HG03039 (cell line): ENCODE measurements around the gene TNS1.

Experiments used
- ATAC-seq: cut with Tn5 transposase; IDR thresholded peaks from one replicate; pipeline ENCODE4 v1.9.1; 2021; ENCODE audit warnings: mild to moderate bottlenecking, moderate library complexity; ENCODE audit not compliant: unreplicated experiment

TNS1 gene

DNA sequence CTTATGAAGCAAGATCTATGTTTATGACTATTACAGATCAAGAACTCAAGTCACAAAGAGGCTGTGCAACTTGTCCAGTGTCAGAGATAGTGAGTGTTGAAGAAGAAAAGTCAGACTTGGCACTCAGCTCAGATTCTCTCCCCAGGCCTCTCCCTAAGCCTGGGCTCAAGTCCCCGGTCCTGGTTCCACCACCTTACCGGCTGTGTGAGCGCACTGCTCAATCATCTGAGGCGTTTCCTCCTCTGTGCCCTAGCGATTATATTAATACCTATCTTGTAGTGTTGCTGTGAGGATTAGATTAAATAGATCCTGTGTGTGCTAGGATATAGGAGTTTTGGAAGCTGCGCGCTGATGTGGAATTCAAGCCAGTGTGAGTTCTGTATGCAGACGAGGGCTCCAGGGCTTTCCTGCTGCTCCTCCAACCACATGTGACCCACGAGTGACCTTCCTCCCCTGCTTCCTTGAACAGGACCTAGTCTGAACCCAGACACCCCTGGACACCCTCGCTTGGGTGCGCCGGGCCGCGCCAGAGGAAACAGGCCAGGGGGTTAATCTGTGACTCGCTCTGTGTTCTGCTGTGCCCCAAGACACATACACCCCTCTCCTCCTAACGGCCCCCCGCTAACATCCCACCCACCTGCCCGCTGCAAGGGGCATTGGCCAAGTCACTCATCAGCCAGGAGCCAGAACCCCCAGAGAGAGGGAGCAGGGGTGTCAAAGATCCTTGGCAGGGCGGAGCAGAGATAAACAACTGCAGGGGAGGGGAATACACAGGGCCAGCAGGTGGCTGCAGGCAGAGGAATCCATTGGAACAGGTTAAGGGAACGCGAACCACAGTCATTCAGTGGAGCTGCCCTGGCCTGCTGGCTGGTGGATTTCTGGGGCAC is 38.3 kb downstream of the TNS1 start:
- ATAC-seq, result no peak

- ATAC-seq, result no peak
These were observed 42.4 kb downstream of the TNS1 start for GRCh38 chr2:217960351-217960750.

- ATAC-seq, result no peak
These were observed 43.1 kb downstream of the TNS1 start for GRCh38 chr2:217959723-217960122.

DNA sequence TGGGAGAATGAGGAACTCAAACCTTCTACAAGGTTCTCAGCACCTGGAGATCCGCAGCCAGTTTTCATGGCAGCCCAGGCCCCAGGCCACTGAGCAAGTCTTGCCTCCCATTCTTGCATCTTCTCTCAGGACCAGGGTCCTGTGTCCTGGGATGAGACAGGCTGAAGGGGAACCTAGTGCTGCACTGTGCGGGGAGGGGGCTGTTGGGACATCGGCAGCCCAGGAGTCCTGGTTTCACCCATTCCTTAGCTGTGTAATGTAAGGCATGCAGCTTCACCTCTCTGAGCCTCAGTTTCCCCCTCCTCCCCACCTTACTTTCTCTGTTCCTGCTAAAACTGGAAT is 43.9 kb downstream of the TNS1 start:
- ATAC-seq, result no peak

DNA sequence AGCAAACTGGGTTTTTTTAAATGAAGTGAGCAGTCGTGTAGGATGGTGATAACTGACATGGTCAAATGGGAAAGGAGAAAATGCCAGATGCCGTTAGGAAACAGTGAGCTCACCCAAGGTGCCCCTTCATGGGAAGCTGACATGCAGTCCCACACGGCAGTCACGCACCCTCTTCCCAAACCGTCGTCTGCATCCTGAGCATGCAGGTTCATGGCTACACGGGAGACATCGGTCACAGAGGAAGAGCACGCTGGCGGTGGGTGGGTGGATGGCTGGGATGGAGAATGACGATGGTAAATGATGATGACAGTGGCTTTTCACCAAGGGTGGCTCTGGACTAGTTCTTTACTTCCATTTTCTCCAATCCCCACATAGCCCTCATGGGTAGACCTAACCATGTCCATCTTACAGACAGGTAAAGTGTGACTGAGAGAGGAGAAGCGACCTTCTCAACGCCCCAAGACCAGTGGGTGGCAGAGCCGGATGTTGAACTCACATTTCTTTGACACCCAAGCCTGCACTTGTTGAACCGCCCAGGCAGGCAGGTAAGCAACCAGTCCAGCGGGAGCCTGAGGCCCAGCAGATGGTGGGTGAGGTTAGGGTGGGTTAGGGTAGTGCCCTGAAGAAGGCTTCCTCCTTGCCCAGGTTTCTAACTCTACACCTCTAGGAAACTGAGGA is 44.5 kb downstream of the TNS1 start:
- no peak for ATAC-seq

GRCh38 chr2:217956586-217957457 is 46.0 kb downstream of the TNS1 start:
- no peak for ATAC-seq

DNA sequence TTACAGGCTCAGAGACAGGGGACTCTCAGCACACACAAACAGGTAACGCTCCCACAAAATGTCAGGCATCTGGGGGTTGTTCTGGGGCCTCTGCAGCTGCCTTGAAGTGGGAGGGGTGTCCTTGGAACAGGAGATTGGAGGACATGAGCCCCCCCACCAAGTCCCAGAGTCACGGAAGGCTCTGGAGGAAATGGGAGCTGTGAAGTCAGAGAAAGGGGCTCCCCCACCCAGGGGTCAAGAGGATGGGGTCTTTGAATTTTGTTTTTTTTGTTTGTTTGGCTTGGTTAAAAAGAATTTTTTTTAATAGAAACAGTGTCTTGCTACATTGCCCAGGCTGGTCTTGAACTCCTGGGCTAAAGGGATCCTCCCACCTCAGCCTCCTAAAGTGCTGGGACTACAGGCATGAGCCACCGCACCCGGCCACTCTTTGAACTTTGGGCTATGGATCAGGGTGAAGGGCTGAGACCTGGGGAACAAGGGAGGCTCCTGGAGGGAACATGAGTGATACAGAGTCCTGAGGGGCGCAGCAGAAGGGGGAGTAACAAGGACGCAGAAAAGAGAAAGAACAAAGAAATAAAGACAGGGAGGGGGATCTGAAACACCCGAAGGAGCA is 46.8 kb downstream of the TNS1 start:
- no peak for ATAC-seq

GRCh38 chr2:217954971-217955740 is 47.6 kb downstream of the TNS1 start:
- no peak for ATAC-seq

DNA sequence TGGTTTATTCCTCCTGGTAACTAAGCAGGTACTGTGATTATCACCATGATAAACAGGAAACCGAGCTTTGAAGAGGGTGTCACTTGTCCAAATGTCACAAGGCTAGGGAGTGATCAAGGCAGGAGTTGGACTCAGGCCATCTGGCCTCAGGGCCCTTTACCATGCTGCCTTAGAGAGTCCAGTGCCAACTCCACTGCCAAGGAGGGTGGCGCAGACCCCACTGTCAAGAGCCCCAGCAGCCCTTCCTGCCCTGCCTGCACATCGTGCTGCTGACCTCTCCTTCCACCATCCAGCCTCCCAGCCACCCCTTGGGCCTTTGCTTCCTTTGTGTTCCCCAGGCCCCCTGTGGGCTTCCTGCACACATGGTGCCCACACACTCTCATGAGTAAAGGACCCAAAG is 48.3 kb downstream of the TNS1 start:
- ATAC-seq, result no peak

DNA sequence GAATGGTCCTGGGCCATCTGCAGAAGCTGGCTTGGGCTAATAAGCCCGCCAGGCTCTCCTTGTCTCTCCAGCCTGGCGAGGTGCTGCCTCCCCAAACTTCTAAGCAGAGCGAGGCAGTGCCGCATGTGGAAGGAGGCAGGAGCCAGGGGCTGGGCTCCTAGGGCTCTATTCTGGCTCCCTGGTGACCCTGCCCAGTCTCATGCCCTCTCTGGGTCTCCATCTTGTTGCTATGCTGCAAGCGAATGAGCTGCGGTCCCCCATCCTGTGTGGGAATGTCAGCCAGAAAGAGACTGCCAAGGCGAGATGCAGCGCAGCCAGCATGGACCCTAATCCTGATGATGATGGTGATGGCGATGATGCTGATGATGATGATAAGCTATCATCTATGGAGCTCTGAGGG is 48.7 kb downstream of the TNS1 start:
- ATAC-seq, result no peak

DNA sequence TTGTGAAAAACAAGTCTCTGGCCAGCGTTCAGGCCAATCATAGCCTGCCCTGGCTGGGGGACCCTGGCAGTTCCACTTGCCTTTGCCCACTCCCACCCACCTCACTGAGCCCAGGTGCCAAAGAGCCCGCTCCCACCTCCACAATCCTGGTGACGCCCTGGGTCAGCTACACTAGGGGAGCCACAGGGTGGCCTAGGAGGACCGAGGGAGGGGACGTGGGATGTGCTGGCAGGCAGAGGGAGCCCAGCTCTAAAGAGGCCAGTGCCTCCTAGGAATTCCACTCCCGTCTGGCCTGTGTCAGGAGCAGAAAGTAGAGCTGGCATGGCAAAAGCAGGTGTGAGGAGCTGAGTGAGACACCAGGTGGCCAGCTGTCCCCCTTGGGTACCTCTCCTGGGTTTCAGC is 49.3 kb downstream of the TNS1 start:
- no peak for ATAC-seq

GRCh38 chr2:217953011-217953481 is 49.7 kb downstream of the TNS1 start:
- no peak for ATAC-seq

DNA sequence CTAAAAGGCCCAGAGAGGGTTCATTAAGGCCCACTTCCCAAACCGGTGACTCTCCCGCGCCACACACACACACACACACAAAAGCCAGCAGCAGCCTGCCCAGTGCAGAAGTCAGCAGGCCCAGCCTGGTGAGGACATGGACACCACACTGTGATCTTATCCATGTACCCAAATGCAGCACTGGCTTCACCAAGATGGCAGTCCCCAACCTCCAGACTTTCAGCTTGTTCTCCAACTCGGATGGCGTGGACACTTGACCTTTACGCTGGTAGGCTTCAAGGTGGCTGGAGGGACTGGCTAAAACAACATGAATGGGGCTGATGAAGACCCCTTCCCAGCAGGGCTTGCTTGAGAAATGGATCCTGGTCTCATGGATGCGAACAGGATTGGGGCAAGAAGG is 50.4 kb downstream of the TNS1 start:
- no peak for ATAC-seq

GRCh38 chr2:217951521-217952247 is 51.1 kb downstream of the TNS1 start:
- ATAC-seq, result no peak

- no peak for ATAC-seq
These were observed 51.7 kb downstream of the TNS1 start for GRCh38 chr2:217951091-217951490.

- ATAC-seq, result no peak
These were observed 52.4 kb downstream of the TNS1 start for GRCh38 chr2:217950401-217950871.

DNA sequence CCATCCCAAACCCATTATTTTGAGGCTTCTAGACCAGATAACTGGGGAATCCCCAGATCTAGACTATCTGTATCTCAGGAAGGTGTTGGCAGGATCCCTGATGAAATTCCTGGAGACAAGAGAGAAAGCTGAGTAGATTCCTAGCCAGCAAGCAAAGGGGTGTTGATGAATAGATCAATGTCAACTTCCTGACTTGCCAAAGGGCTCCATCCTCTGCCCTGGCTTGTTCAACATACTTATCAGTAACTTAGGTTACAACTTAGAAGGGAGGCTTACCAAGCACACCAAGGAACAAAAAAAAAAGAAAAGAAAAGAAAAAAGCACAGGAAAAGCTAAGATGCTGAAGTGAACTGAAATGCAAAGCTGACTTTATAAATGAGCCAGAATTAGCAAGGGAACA is 53.3 kb downstream of the TNS1 start:
- no peak for ATAC-seq

- no peak for ATAC-seq
These were observed 53.9 kb downstream of the TNS1 start for GRCh38 chr2:217948897-217949296.

- ATAC-seq, result no peak
These were observed 54.4 kb downstream of the TNS1 start for GRCh38 chr2:217948351-217948791.
